Neural crest cell (in vitro differentiated cells): Measurements from ENCODE around the gene DIS3L2. TPM values are rescaled to one million over a fixed set of nuclear protein-coding genes. Genes with fewer than 3 reads are reported as not detected.

ENCODE experiments used
- DNase-seq: peaks from one replicate; pipeline ENCODE4 v3.0.0; 2021; ENCODE audit warnings: low read depth, mixed read lengths, low spot score
- H3K27ac Mint-ChIP-seq: one replicate; pipeline ENCODE4 v1.8.0; 2021; ENCODE audit warnings: mild to moderate bottlenecking, mixed read lengths; ENCODE audit not compliant: unreplicated experiment
- H3K27me3 Mint-ChIP-seq: 2 replicates; pipeline ENCODE4 v1.8.0; 2021; ENCODE audit warnings: low read depth, mild to moderate bottlenecking, mixed read lengths
- H3K36me3 Mint-ChIP-seq: 2 replicates; pipeline ENCODE4 v1.8.0; 2021; ENCODE audit warnings: low read depth, mild to moderate bottlenecking, mixed read lengths
- H3K4me1 Mint-ChIP-seq: 2 replicates; pipeline ENCODE4 v1.8.0; 2021; ENCODE audit warnings: mixed read lengths
- H3K4me3 Mint-ChIP-seq: one replicate; pipeline ENCODE4 v1.8.0; 2021; ENCODE audit warnings: mild to moderate bottlenecking, mixed read lengths
- H3K9me3 Mint-ChIP-seq: 2 replicates; pipeline ENCODE4 v1.8.0; 2021; ENCODE audit warnings: mixed read lengths
- CTCF ChIP-seq: fragments of 200-600 bp; sonication (generic); conservative IDR thresholded peaks from 2 replicates; pipeline ENCODE4 v1.5.0; 2021; ENCODE audit warnings: antibody characterized with exemption, mild to moderate bottlenecking
- total RNA-seq: library from RNA; stranded (reverse); gene quantifications from 2 replicates; pipeline ENCODE4 v1.2.1, GENCODE V29; 2021

The DIS3L2 gene
- total RNA-seq, 1 donor from 2014 or later: 51.9 TPM

- H3K27ac Mint-ChIP-seq: peak overlapping the region; percentile 65
- peaks cover 13% of the 10 kb centered on the region for H3K36me3 Mint-ChIP-seq
- no peak for TF ChIP-seq CTCF
- H3K27me3 Mint-ChIP-seq: no peaks in the 10 kb centered on the region
- no peaks in the 10 kb centered on the region for H3K9me3 Mint-ChIP-seq
- no peaks in the 10 kb centered on the region for H3K4me1 Mint-ChIP-seq
- no peak for DNase-seq
- no peak overlapping the region for H3K4me3 Mint-ChIP-seq
Measured at GRCh38 chr2:232211743-232212686, 250.5 kb downstream of the DIS3L2 start.

- Mint-ChIP-seq H3K27me3 (no peaks in the 10 kb centered on the region), H3K36me3 (peaks cover 13% of the 10 kb centered on the region), H3K9me3 (no peaks in the 10 kb centered on the region), H3K4me1 (no peaks in the 10 kb centered on the region), H3K4me3 (no peak overlapping the region), H3K27ac (no peak overlapping the region)
- no peak for DNase-seq
- no peak for TF ChIP-seq CTCF
Measured at GRCh38 chr2:232213176-232213575, 251.7 kb downstream of the DIS3L2 start.

GRCh38 chr2:232214053-232214452 lies 252.5 kb downstream of the DIS3L2 start:
- no peak for DNase-seq
- Mint-ChIP-seq H3K27me3 (no peaks in the 10 kb centered on the region), H3K4me1 (peaks cover 6% of the 10 kb centered on the region), H3K4me3 (no peak overlapping the region), H3K9me3 (no peaks in the 10 kb centered on the region), H3K27ac (no peak overlapping the region), H3K36me3 (peaks cover 13% of the 10 kb centered on the region)
- TF ChIP-seq CTCF: no peak

- DNase-seq: no peak
- no peaks in the 10 kb centered on the region for H3K27me3 Mint-ChIP-seq
- H3K27ac Mint-ChIP-seq: peak overlapping the region; percentile 38
- H3K9me3 Mint-ChIP-seq: no peaks in the 10 kb centered on the region
- no peak for TF ChIP-seq CTCF
- H3K4me1 Mint-ChIP-seq: peaks cover 10% of the 10 kb centered on the region
- H3K4me3 Mint-ChIP-seq: no peak overlapping the region
- peaks cover 6% of the 10 kb centered on the region for H3K36me3 Mint-ChIP-seq
Measured at GRCh38 chr2:232216028-232216427, 254.5 kb downstream of the DIS3L2 start.

GRCh38 chr2:232218778-232219495 lies 257.4 kb downstream of the DIS3L2 start:
- Mint-ChIP-seq H3K4me3 (no peak overlapping the region), H3K27ac (peak overlapping the region; percentile 22)

More at GRCh38 chr2:232218778-232219495, 257.4 kb downstream of the DIS3L2 start:
- Mint-ChIP-seq H3K27me3 (no peaks in the 10 kb centered on the region), H3K4me1 (peaks cover 10% of the 10 kb centered on the region), H3K9me3 (no peaks in the 10 kb centered on the region), H3K36me3 (no peaks in the 10 kb centered on the region)
- DNase-seq: no peak
- TF ChIP-seq CTCF: no peak
